ENCODE measurements around the gene PIKFYVE.

DNA sequence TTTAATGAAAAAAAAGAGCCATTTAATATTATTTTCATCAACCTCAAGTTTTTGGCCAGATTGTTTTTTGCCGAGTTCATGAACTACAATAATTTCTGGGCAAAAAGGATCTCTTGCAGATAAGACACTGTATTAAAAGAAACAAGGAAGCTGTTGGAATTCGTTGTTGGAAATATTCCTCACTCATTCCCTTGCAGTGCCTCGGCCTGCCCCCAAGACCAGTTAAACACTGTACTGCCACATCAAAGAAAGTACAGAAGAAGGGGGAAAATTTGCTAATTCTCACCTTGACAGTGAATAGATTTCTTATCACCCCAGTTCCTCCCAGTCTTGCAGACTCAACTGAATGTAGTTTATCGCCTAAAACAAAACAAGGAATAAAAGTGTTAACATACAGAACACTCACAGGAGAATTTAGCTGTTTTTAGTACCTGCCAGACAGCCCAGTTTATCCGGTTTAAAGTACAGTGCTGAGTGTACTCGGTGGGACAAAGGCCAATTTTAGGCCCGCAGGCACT, 12.4 kb upstream of the PIKFYVE start:
- TF ChIP-seq, protein P1, sequence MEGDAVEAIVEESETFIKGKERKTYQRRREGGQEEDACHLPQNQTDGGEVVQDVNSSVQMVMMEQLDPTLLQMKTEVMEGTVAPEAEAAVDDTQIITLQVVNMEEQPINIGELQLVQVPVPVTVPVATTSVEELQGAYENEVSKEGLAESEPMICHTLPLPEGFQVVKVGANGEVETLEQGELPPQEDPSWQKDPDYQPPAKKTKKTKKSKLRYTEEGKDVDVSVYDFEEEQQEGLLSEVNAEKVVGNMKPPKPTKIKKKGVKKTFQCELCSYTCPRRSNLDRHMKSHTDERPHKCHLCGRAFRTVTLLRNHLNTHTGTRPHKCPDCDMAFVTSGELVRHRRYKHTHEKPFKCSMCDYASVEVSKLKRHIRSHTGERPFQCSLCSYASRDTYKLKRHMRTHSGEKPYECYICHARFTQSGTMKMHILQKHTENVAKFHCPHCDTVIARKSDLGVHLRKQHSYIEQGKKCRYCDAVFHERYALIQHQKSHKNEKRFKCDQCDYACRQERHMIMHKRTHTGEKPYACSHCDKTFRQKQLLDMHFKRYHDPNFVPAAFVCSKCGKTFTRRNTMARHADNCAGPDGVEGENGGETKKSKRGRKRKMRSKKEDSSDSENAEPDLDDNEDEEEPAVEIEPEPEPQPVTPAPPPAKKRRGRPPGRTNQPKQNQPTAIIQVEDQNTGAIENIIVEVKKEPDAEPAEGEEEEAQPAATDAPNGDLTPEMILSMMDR (conservative IDR thresholded peaks at IDR 0.05 in 1 of 2, IDR thresholded peaks at IDR 0.05 in 1 of 2; ENCODE audit: low read depth in 1 of 2, low read length in 2 of 2) = no peak
- no peak for TF ChIP-seq EZH2 (IDR thresholded peaks at IDR 0.05; ENCODE audit: low read length, missing control alignments)

All from fibroblast of lung (primary cell).